Urinary bladder (tissue), 4 donors: ENCODE results near the gene CD3E. TPM values are rescaled to one million over a fixed set of nuclear protein-coding genes. Genes with fewer than 3 reads are reported as not detected.
A peak's percentile ranks its signal among the peaks of the same experiment; 100 is the strongest.

ENCODE experiments used
- DNase-seq: peaks from one replicate; pipeline ENCODE4 v3.0.0-alpha.2; 2015; ENCODE audit errors: extremely low spot score
- H3K27ac ChIP-seq: one replicate; pipeline ENCODE4 v1.5.1; 2013; ENCODE audit warnings: low read depth, mild to moderate bottlenecking, moderate library complexity
- H3K36me3 ChIP-seq: one replicate; pipeline ENCODE4 v1.6.1; 2013; ENCODE audit warnings: mild to moderate bottlenecking, moderate library complexity; ENCODE audit not compliant: insufficient read depth
- H3K4me1 ChIP-seq: one replicate; pipeline ENCODE4 v1.6.1; 2013; ENCODE audit warnings: mild to moderate bottlenecking, moderate library complexity; ENCODE audit not compliant: insufficient read depth
- H3K4me3 ChIP-seq: one replicate; pipeline ENCODE4 v1.5.1; 2013; ENCODE audit warnings: low read depth, low read length
- WGBS: extraction: QIAGEN DNeasy Blood & Tissue Kit; methylation state at CpG from one replicate; pipeline ENCODE4 v1.1.7; 2013; 5-methylcytosine and 5-hydroxymethylcytosine counted together
- polyA plus RNA-seq: library from polyadenylated mRNA; stranded (reverse); fragments of 200-250 nt; gene quantifications from one replicate; pipeline ENCODE4 v1.2.3, GENCODE V29; 2013
- total RNA-seq: library from RNA; depleted of rRNA; stranded (reverse); fragments of >200 nt; gene quantifications from one replicate; pipeline ENCODE4 v1.2.3, GENCODE V29; 2014
- donor health status: healthy with polysubstance abuse.
- donor health status: healthy.

CD3E gene
- total RNA-seq (0.32 TPM), polyA plus RNA-seq (3.6 TPM)

- Histone ChIP-seq H3K4me3 (peak within 1 kb of the TSS; percentile 0), H3K4me1 (no peaks in the 10 kb centered on the region), H3K27ac (peak within 1 kb of the TSS; percentile 12), H3K36me3 (no peaks in the 10 kb centered on the region)
- DNase-seq: no peak
- WGBS: 72% methylated on average over 8 of the region's 8 CpGs
Measured at GRCh38 chr11:118304568-118305248, at the start of gene CD3E. CD3E (plus strand) TSS chr11:118304730; CDS start chr11:118304953, 223 bp downstream.

GRCh38 chr11:118258410-118258809 is 46.1 kb upstream of the CD3E start:
- Histone ChIP-seq H3K4me3 (no peak overlapping the region), H3K36me3 (no peaks in the 10 kb centered on the region), H3K4me1 (no peaks in the 10 kb centered on the region), H3K27ac (no peak overlapping the region)
- WGBS: 84% methylated on average over 1 of the region's 1 CpG
- no peak for DNase-seq

- H3K4me1 ChIP-seq: no peaks in the 10 kb centered on the region
- no peaks in the 10 kb centered on the region for H3K36me3 ChIP-seq
- no peak for DNase-seq
- 97% methylated on average over 1 of the region's 1 CpG for WGBS
- H3K27ac ChIP-seq: no peak overlapping the region
- no peak overlapping the region for H3K4me3 ChIP-seq
Measured at GRCh38 chr11:118259138-118259537, 45.4 kb upstream of the CD3E start.

- Histone ChIP-seq H3K36me3 (no peaks in the 10 kb centered on the region), H3K4me1 (no peaks in the 10 kb centered on the region), H3K27ac (no peak overlapping the region), H3K4me3 (no peak overlapping the region)
- DNase-seq: no peak
- WGBS: 76% methylated on average over 3 of the region's 3 CpGs
Measured at GRCh38 chr11:118260353-118260752, 44.2 kb upstream of the CD3E start.

- no peak for DNase-seq
- Histone ChIP-seq H3K27ac (no peak overlapping the region), H3K36me3 (no peaks in the 10 kb centered on the region), H3K4me1 (no peaks in the 10 kb centered on the region), H3K4me3 (peak overlapping the region; percentile 12)
- WGBS: 60% methylated on average over 4 of the region's 4 CpGs
Measured at GRCh38 chr11:118263112-118263511, 41.4 kb upstream of the CD3E start.

- peak; percentile 80 for DNase-seq
Measured at GRCh38 chr11:118263695-118264568, 40.6 kb upstream of the CD3E start, which contains the start of gene MPZL2. MPZL2 (minus strand) TSS chr11:118264297; CDS start chr11:118264153, 144 bp downstream.

GRCh38 chr11:118264569-118265465 is 39.7 kb upstream of the CD3E start:
- Histone ChIP-seq H3K4me1 (no peaks in the 10 kb centered on the region), H3K27ac (peak overlapping the region; percentile 65), H3K4me3 (peak overlapping the region; percentile 28), H3K36me3 (no peaks in the 10 kb centered on the region)
- WGBS: 42% methylated on average over 13 of the region's 13 CpGs
- DNase-seq: no peak

More at GRCh38 chr11:118263695-118264568, 40.6 kb upstream of the CD3E start, which contains the start of gene MPZL2:
- Histone ChIP-seq H3K4me1 (no peaks in the 10 kb centered on the region), H3K27ac (peak within 1 kb of the TSS; percentile 86), H3K4me3 (peak within 1 kb of the TSS; percentile 28), H3K36me3 (no peaks in the 10 kb centered on the region)
- WGBS: 8% methylated on average over 19 of the region's 19 CpGs

- Histone ChIP-seq H3K4me3 (no peak overlapping the region), H3K4me1 (no peaks in the 10 kb centered on the region), H3K36me3 (no peaks in the 10 kb centered on the region), H3K27ac (no peak overlapping the region)
- WGBS: 68% methylated on average over 1 of the region's 1 CpG
- DNase-seq: no peak
Measured at GRCh38 chr11:118265954-118266353, 38.6 kb upstream of the CD3E start.

GRCh38 chr11:118267486-118267885 is 37.0 kb upstream of the CD3E start:
- no peak overlapping the region for H3K27ac ChIP-seq
- H3K36me3 ChIP-seq: no peaks in the 10 kb centered on the region
- no peak overlapping the region for H3K4me3 ChIP-seq
- WGBS: 71% methylated on average over 4 of the region's 4 CpGs
- DNase-seq: no peak
- H3K4me1 ChIP-seq: no peaks in the 10 kb centered on the region

GRCh38 chr11:118272001-118272400 is 32.5 kb upstream of the CD3E start:
- Histone ChIP-seq H3K4me3 (no peak overlapping the region), H3K36me3 (no peaks in the 10 kb centered on the region), H3K4me1 (no peaks in the 10 kb centered on the region), H3K27ac (no peak overlapping the region)
- 62% methylated on average over 2 of the region's 2 CpGs for WGBS
- no peak for DNase-seq

- DNase-seq: no peak
- Histone ChIP-seq H3K4me3 (no peak overlapping the region), H3K36me3 (no peaks in the 10 kb centered on the region), H3K4me1 (no peaks in the 10 kb centered on the region), H3K27ac (peak overlapping the region; percentile 52)
- WGBS: 85% methylated on average over 2 of the region's 2 CpGs
Measured at GRCh38 chr11:118274186-118274585, 30.3 kb upstream of the CD3E start.

- H3K4me1 ChIP-seq: no peaks in the 10 kb centered on the region
- no peaks in the 10 kb centered on the region for H3K36me3 ChIP-seq
- WGBS: 67% methylated on average over 4 of the region's 4 CpGs
- no peak overlapping the region for H3K4me3 ChIP-seq
- no peak overlapping the region for H3K27ac ChIP-seq
- DNase-seq: no peak
Measured at GRCh38 chr11:118275176-118275575, 29.4 kb upstream of the CD3E start.

GRCh38 chr11:118276422-118276821 is 28.1 kb upstream of the CD3E start:
- peak overlapping the region; percentile 59 for H3K27ac ChIP-seq
- H3K36me3 ChIP-seq: no peaks in the 10 kb centered on the region
- 60% methylated on average over 1 of the region's 1 CpG for WGBS
- DNase-seq: no peak
- no peaks in the 10 kb centered on the region for H3K4me1 ChIP-seq
- H3K4me3 ChIP-seq: no peak overlapping the region
